Testis (tissue), 2 donors: Measurements from ENCODE around the gene MPDU1.

Experiments
- CTCF ChIP-seq, 3 experiments: fragments of 450-650 bp in 2 of 3; fragments of 200-600 bp in 1 of 3; sonication (generic) in 1 of 3; IDR thresholded peaks; one replicate each; pipeline ENCODE4 v1.5.1; 2016 to 2019; ENCODE audit warnings: antibody characterized with exemption in 3 of 3, mild to moderate bottlenecking in 2 of 3, moderate library complexity in 1 of 3
- POLR2A ChIP-seq: fragments of 450-650 bp; IDR thresholded peaks from one replicate; pipeline ENCODE4 v1.6.1; 2017; ENCODE audit warnings: antibody characterized with exemption, mild to moderate bottlenecking, moderate library complexity

DNA sequence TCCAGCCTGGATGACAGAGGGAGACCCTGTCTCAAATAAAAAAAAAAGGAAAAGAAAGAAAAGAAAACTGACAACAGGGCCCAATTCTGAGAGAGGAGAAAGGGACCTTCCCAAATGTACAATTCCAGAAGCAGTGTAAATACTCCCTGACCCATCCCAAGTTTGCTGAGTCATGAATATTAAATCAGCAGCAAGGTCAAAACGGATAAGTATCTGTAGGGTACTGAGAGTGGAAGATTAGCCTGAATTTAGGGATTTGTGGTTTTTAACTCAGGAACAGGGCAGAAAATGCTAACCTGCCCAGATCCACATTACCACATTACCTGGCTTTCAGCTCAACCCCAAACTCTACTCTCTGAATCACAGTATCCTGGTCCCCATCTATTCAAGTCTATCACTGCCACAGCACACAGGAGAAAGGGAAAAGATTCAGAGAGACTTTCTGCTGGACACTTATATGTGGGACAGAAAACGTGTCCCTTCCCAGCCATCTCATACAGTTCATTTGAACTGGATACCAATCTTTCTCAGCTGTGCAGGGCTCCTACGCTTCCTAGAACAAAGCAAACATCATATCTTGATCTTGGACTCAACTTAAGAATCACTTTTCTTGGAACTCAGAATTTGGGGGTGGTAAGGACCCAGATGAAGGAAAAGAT is 28.1 kb downstream of the MPDU1 start:
- TF ChIP-seq POLR2A (no peak), CTCF (IDR thresholded peaks at IDR 0.05) (no peak)
